SK-N-MC (cell line): ENCODE data around the gene NFIB.

Experiments
- DNase-seq: peaks from one replicate; pipeline ENCODE4 v3.0.0-alpha.2; 2011; ENCODE audit warnings: low read depth, low spot score
- H3K27ac ChIP-seq: fragments of 200-600 bp; sonication (generic); 2 replicates; pipeline ENCODE4 v1.5.1; 2016; ENCODE audit warnings: mixed run types
- H3K36me3 ChIP-seq: fragments of 200-600 bp; sonication (generic); 2 replicates; pipeline ENCODE4 v1.6.1; 2017; ENCODE audit warnings: antibody characterized with exemption, low read length, mixed read lengths; ENCODE audit not compliant: insufficient read depth
- H3K4me3 ChIP-seq: fragments of 200-600 bp; sonication (generic); 2 replicates; pipeline ENCODE4 v1.5.1; 2016
- H3K9ac ChIP-seq: fragments of 200-600 bp; sonication (generic); 2 replicates; pipeline ENCODE4 v1.8.0; 2017; ENCODE audit warnings: mixed run types, mixed read lengths; ENCODE audit not compliant: insufficient read length
- H3K9me3 ChIP-seq: fragments of 200-600 bp; sonication (generic); 2 replicates; pipeline ENCODE4 v1.6.1; 2017; ENCODE audit warnings: low read depth, mild to moderate bottlenecking, antibody characterized with exemption, low read length, moderate library complexity, mixed read lengths
- EZH2 ChIP-seq: fragments of 200-600 bp; sonication (generic); IDR thresholded peaks from one replicate; pipeline ENCODE4 v1.6.1; 2017; ENCODE audit warnings: antibody characterized with exemption
- FOXP2 ChIP-seq: optimal IDR thresholded peaks from 2 replicates; pipeline ENCODE3; 2011; ENCODE audit warnings: mild to moderate bottlenecking, moderate library complexity; ENCODE audit not compliant: insufficient read depth; ENCODE audit errors: extremely low read length, control extremely low read depth
- POLR2AphosphoS5 ChIP-seq: IDR thresholded peaks from 2 replicates; pipeline ENCODE4 v1.6.1; 2012; ENCODE audit warnings: mild to moderate bottlenecking, low read depth, low read length, borderline replicate concordance

NFIB gene

GRCh38 chr9:14260101-14260500 lies 53.8 kb downstream of the NFIB start:
- no peak for DNase-seq
- H3K9ac ChIP-seq: no peak overlapping the region
- H3K9me3 ChIP-seq: no peaks in the 10 kb centered on the region
- 0 out of 2 replicates have a peak, but pooled peaks cover 3% of the 10 kb centered on the region for H3K36me3 ChIP-seq
- H3K4me3 ChIP-seq: no peak overlapping the region
- TF ChIP-seq EZH2: no peak
- no peak for TF ChIP-seq FOXP2
- no peak for TF ChIP-seq POLR2AphosphoS5
- H3K27ac ChIP-seq: no peak overlapping the region

DNA sequence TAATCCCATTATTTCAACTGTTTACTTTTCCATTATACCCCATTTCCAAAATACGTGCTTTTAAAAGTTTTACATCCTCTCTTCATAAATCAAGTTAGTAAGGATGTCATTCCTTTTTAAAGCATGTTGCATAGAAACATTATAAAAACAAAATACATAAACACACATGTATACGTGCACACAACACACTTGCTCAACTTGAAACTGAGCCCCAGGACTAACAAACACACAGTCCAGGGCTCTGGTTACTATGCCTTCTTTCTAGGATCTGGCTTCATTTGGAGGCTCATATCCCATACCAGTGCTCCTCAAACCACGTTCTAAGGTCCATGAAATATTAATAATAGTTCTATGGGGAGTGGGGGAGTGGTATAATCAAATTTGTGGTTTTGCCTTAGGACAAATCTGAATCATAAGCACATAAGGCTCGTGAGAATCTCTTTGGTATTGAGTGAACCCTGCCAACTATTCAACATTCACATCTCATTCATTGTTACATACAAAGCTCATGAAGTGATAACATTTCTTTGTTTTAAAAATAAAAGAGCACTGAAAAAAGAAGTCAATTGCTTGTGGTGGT lies 55.2 kb downstream of the NFIB start:
- no peaks in the 10 kb centered on the region for H3K9me3 ChIP-seq
- H3K9ac ChIP-seq: peak overlapping the region; percentile 25
- H3K4me3 ChIP-seq: peak overlapping the region; percentile 44
- peak overlapping the region; percentile 22; the same call in 1 of the 2 replicates for H3K27ac ChIP-seq
- H3K36me3 ChIP-seq: 0 out of 2 replicates have a peak, but pooled peaks cover 3% of the 10 kb centered on the region
- TF ChIP-seq POLR2AphosphoS5: no peak
- no peak for TF ChIP-seq EZH2
- no peak for TF ChIP-seq FOXP2
- no peak for DNase-seq

DNA sequence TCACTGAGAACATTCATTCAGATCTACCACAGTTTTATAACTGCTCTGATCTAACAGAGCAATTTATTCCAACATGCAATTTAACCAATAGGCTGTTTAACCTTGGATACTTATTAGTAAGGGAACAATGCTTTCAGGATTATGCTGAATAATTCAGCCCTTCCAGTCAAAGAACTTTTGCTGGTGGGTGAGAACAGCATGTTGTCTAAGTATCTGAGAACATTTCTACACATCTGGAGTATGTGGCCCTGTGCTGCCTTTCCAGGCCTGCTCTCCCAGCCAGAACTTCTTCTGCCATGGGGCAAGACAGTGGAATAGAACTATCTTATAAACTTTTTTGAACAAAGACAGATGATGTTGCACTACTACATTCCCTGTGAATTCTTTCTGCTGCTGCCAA lies 55.8 kb downstream of the NFIB start:
- Histone ChIP-seq H3K4me3 (no peak overlapping the region; the same call in 1 of the 2 replicates), H3K27ac (peak overlapping the region; percentile 22; the same call in 1 of the 2 replicates), H3K9ac (no peak overlapping the region), H3K36me3 (0 out of 2 replicates have a peak, but pooled peaks cover 3% of the 10 kb centered on the region), H3K9me3 (no peaks in the 10 kb centered on the region)
- no peak for DNase-seq
- TF ChIP-seq POLR2AphosphoS5: no peak
- no peak for TF ChIP-seq FOXP2
- no peak for TF ChIP-seq EZH2

GRCh38 chr9:14256588-14256987 lies 57.4 kb downstream of the NFIB start:
- Histone ChIP-seq H3K9ac (no peak overlapping the region), H3K4me3 (no peak overlapping the region), H3K9me3 (no peaks in the 10 kb centered on the region), H3K36me3 (0 out of 2 replicates have a peak, but pooled peaks cover 3% of the 10 kb centered on the region), H3K27ac (no peak overlapping the region)
- no peak for TF ChIP-seq EZH2
- no peak for TF ChIP-seq POLR2AphosphoS5
- no peak for TF ChIP-seq FOXP2
- no peak for DNase-seq

GRCh38 chr9:14251154-14252071 lies 62.5 kb downstream of the NFIB start:
- Histone ChIP-seq H3K36me3 (peaks cover 5% of the 10 kb centered on the region; the same call in 1 of the 2 replicates), H3K9me3 (no peaks in the 10 kb centered on the region), H3K27ac (no peak overlapping the region), H3K4me3 (no peak overlapping the region), H3K9ac (no peak overlapping the region)
- no peak for DNase-seq
- TF ChIP-seq FOXP2 (no peak), POLR2AphosphoS5 (no peak), EZH2 (no peak)

DNA sequence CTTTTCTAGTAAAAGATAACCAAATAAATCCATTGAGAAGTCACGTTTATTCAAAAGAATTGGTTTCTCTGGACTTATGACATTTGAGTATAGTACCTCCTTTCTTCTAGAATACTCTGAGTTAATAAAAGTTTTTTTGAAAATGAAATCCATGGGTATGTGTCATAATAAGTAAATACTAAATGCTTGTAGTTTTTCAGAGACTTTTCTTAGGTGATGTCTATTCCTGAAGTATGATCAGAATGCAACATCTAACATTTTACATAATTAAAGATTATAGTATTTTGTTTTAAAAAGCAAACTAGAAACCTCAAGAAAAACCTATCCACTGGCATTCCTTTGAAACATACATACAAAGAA lies 63.2 kb downstream of the NFIB start:
- no peak for DNase-seq

GRCh38 chr9:14249527-14249926 lies 64.4 kb downstream of the NFIB start:
- TF ChIP-seq POLR2AphosphoS5: no peak
- H3K9ac ChIP-seq: no peak overlapping the region
- H3K27ac ChIP-seq: no peak overlapping the region
- peaks cover 5% of the 10 kb centered on the region; the same call in 1 of the 2 replicates for H3K36me3 ChIP-seq
- no peak overlapping the region for H3K4me3 ChIP-seq
- no peak for DNase-seq
- H3K9me3 ChIP-seq: no peaks in the 10 kb centered on the region

More for the DNA sequence above, 63.2 kb downstream of the NFIB start:
- Histone ChIP-seq H3K4me3 (no peak overlapping the region), H3K27ac (no peak overlapping the region), H3K36me3 (peaks cover 5% of the 10 kb centered on the region; the same call in 1 of the 2 replicates), H3K9me3 (no peaks in the 10 kb centered on the region), H3K9ac (no peak overlapping the region)
- TF ChIP-seq POLR2AphosphoS5: no peak
- TF ChIP-seq FOXP2: no peak
- no peak for TF ChIP-seq EZH2

- H3K4me3 ChIP-seq: no peak overlapping the region
- no peak overlapping the region for H3K27ac ChIP-seq
- peaks cover 5% of the 10 kb centered on the region; the same call in 1 of the 2 replicates for H3K36me3 ChIP-seq
- no peaks in the 10 kb centered on the region for H3K9me3 ChIP-seq
- DNase-seq: no peak
- no peak overlapping the region for H3K9ac ChIP-seq
- no peak for TF ChIP-seq FOXP2
- no peak for TF ChIP-seq POLR2AphosphoS5
Observed at GRCh38 chr9:14248149-14248548, 65.8 kb downstream of the NFIB start.

DNA sequence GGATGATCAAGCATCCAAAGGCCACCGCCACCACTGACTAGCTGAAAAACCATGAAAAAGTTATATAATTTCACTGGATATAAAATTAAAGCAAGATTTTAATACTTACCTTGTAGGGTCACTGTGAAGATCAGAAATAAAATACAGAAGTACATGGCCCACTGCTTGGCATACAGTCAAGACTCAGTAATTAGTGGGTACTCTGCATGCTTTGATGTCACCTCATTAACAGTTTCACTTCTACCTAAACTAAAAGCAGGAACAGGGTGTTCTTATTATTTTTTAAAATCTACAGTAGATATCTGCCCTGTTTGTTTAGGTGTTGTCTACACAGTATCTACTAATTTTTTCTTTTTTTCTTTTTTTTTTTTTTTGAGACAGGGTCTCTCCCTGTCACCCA lies 66.4 kb downstream of the NFIB start:
- no peak for DNase-seq
- H3K36me3 ChIP-seq: peaks cover 5% of the 10 kb centered on the region; the same call in 1 of the 2 replicates
- H3K9me3 ChIP-seq: no peaks in the 10 kb centered on the region
- no peak for TF ChIP-seq POLR2AphosphoS5
- TF ChIP-seq FOXP2: no peak
- TF ChIP-seq EZH2: no peak
- no peak overlapping the region for H3K4me3 ChIP-seq
- H3K9ac ChIP-seq: no peak overlapping the region
- no peak overlapping the region for H3K27ac ChIP-seq
